ENCODE measurements around the gene EIF5A2. TPM values are rescaled to one million over a fixed set of nuclear protein-coding genes. Genes with fewer than 3 reads are reported as not detected.

EIF5A2 gene
- total RNA-seq, 1 experiment from 2014 or later, result 12.4 TPM

- Histone ChIP-seq H2AFZ (no peak overlapping the region), H3K9me3 (ENCODE audit: insufficient read depth, low read depth) (no peaks in the 10 kb centered on the region), H3K4me3 (no peak overlapping the region), H3K27ac (no peak overlapping the region), H3K27me3 (ENCODE audit: insufficient read depth, low read depth) (no peaks in the 10 kb centered on the region), H4K20me1 (ENCODE audit: insufficient read depth) (no peaks in the 10 kb centered on the region), H3K4me2 (no peak overlapping the region), H3K36me3 (ENCODE audit: low read depth) (no peaks in the 10 kb centered on the region), H3K79me2 (ENCODE audit: low read depth) (no peaks in the 10 kb centered on the region), H3K9me2 (ENCODE audit: insufficient read depth) (peaks cover 6% of the 10 kb centered on the region; the same call in 1 of the 2 replicates), H3K4me1 (replicated peaks; ENCODE audit: insufficient read depth) (no peaks in the 10 kb centered on the region), H3F3A (ENCODE audit: insufficient read depth, low read depth) (no peaks in the 10 kb centered on the region)
- CTCF ChIA-PET, result interaction anchor here (0.5 kb wide), 1 partner anchor 104 kb away, joined by 3 read pairs; no protein-coding TSS in a partner anchor
- BruUV-seq (replicated peaks), result no TSS peak
- no peak for TF ChIP-seq EZH2 (IDR thresholded peaks at IDR 0.05; ENCODE audit: low read depth)
- TF ChIP-seq CTCF (conservative IDR thresholded peaks at IDR 0.05), result no peak
- POLR2A ChIA-PET (ENCODE audit: unreplicated experiment), result no interaction called here
- intact Hi-C loops (cut with micrococcal nuclease; ENCODE audit: unreplicated experiment), result no loop called here
- no peak for DNase-seq
Observed at GRCh38 chr3:170953229-170953628, 44.8 kb upstream of the EIF5A2 start.

GRCh38 chr3:170949211-170949610 is 40.8 kb upstream of the EIF5A2 start:
- intact Hi-C loops (cut with micrococcal nuclease; ENCODE audit: unreplicated experiment), result no loop called here
- Histone ChIP-seq H3K4me1 (replicated peaks; ENCODE audit: insufficient read depth) (no peaks in the 10 kb centered on the region), H4K20me1 (ENCODE audit: insufficient read depth) (no peaks in the 10 kb centered on the region), H3K27me3 (ENCODE audit: insufficient read depth, low read depth) (no peaks in the 10 kb centered on the region), H3K9me3 (ENCODE audit: insufficient read depth, low read depth) (no peaks in the 10 kb centered on the region), H3K9me2 (ENCODE audit: insufficient read depth) (no peaks in the 10 kb centered on the region), H2AFZ (no peak overlapping the region), H3K4me2 (no peak overlapping the region), H3K4me3 (no peak overlapping the region), H3K79me2 (ENCODE audit: low read depth) (no peaks in the 10 kb centered on the region), H3F3A (ENCODE audit: insufficient read depth, low read depth) (no peaks in the 10 kb centered on the region), H3K27ac (no peak overlapping the region), H3K36me3 (ENCODE audit: low read depth) (no peaks in the 10 kb centered on the region)
- TF ChIP-seq EZH2 (IDR thresholded peaks at IDR 0.05; ENCODE audit: low read depth), result no peak
- CTCF ChIA-PET, result no interaction called here
- no TSS peak for BruUV-seq (replicated peaks)
- DNase-seq, result no peak
- POLR2A ChIA-PET (ENCODE audit: unreplicated experiment), result no interaction called here

GRCh38 chr3:170947018-170947769 is 38.8 kb upstream of the EIF5A2 start:
- intact Hi-C loops (cut with micrococcal nuclease; ENCODE audit: unreplicated experiment), result no loop called here
- no peak overlapping the region for H2AFZ ChIP-seq
- TF ChIP-seq EZH2 (IDR thresholded peaks at IDR 0.05; ENCODE audit: low read depth) (no peak), CTCF (conservative IDR thresholded peaks at IDR 0.05) (no peak)

More at GRCh38 chr3:170947018-170947769, 38.8 kb upstream of the EIF5A2 start:
- CTCF ChIA-PET, result no interaction called here
- Histone ChIP-seq H3K4me3 (no peak overlapping the region), H3K9me2 (ENCODE audit: insufficient read depth) (no peaks in the 10 kb centered on the region), H3K79me2 (ENCODE audit: low read depth) (no peaks in the 10 kb centered on the region), H3K27ac (no peak overlapping the region), H3K36me3 (ENCODE audit: low read depth) (no peaks in the 10 kb centered on the region), H3K27me3 (ENCODE audit: insufficient read depth, low read depth) (no peaks in the 10 kb centered on the region), H3K4me2 (no peak overlapping the region), H3F3A (ENCODE audit: insufficient read depth, low read depth) (no peaks in the 10 kb centered on the region), H4K20me1 (ENCODE audit: insufficient read depth) (no peaks in the 10 kb centered on the region), H3K9me3 (ENCODE audit: insufficient read depth, low read depth) (no peaks in the 10 kb centered on the region; the same call in 1 of the 2 replicates), H3K4me1 (replicated peaks; ENCODE audit: insufficient read depth) (no peaks in the 10 kb centered on the region)
- BruUV-seq (replicated peaks), result no TSS peak
- DNase-seq, result peak in 1 of 2 experiments; percentile 23
- POLR2A ChIA-PET (ENCODE audit: unreplicated experiment), result no interaction called here
